ENCODE results near the gene PXDC1.
A peak's percentile ranks its signal among the peaks of the same experiment; 100 is the strongest.

Gene PXDC1

GRCh38 chr6:3751077-3751729 is at the start of gene PXDC1:
PXDC1 (minus strand) TSS chr6:3751713; CDS start chr6:3751531, 182 bp downstream.
- DNase-seq: no peak

GRCh38 chr6:3800850-3801591 is 49.5 kb upstream of the PXDC1 start:
- peak; percentile 30 for DNase-seq

- DNase-seq: no peak
Measured at GRCh38 chr6:3799719-3800118, 48.2 kb upstream of the PXDC1 start.

GRCh38 chr6:3798055-3798919 is 46.8 kb upstream of the PXDC1 start:
- peak; percentile 29 for DNase-seq

GRCh38 chr6:3797231-3798054 is 45.9 kb upstream of the PXDC1 start:
- peak; percentile 91 for DNase-seq

GRCh38 chr6:3796719-3797041 is 45.2 kb upstream of the PXDC1 start:
- DNase-seq: no peak

GRCh38 chr6:3795836-3796718 is 44.6 kb upstream of the PXDC1 start:
- no peak for DNase-seq

- DNase-seq: no peak
Measured at GRCh38 chr6:3794092-3794491, 42.6 kb upstream of the PXDC1 start.

GRCh38 chr6:3793545-3793944 is 42.0 kb upstream of the PXDC1 start:
- no peak for DNase-seq

GRCh38 chr6:3791526-3792203 is 40.2 kb upstream of the PXDC1 start:
- no peak for DNase-seq

- DNase-seq: no peak
Measured at GRCh38 chr6:3789896-3790558, 38.5 kb upstream of the PXDC1 start.

GRCh38 chr6:3789018-3789895 is 37.7 kb upstream of the PXDC1 start:
- no peak for DNase-seq

- DNase-seq: no peak
Measured at GRCh38 chr6:3788408-3789017, 37.0 kb upstream of the PXDC1 start.

GRCh38 chr6:3786141-3786540 is 34.6 kb upstream of the PXDC1 start:
- DNase-seq: no peak

GRCh38 chr6:3785745-3786098 is 34.2 kb upstream of the PXDC1 start:
- DNase-seq: no peak

GRCh38 chr6:3784885-3785744 is 33.6 kb upstream of the PXDC1 start:
- DNase-seq: no peak

GRCh38 chr6:3784423-3784822 is 32.9 kb upstream of the PXDC1 start:
- no peak for DNase-seq

Data from EL (cell line).